Bronchial epithelial cell (primary cell): ENCODE measurements around the gene NFIA. TPM values are rescaled to one million over a fixed set of nuclear protein-coding genes. Genes with fewer than 3 reads are reported as not detected.

ENCODE experiments used
- DNase-seq: peaks from one replicate; pipeline ENCODE4 v3.0.0-alpha.2; 2010; ENCODE audit warnings: low read depth
- FAIRE-seq: peaks from 2 replicates; lab custom pipeline; 2011; peaks lifted over from hg19 to GRCh38; lab: Jason Lieb, UNC
- H3K27me3 ChIP-seq: 2 replicates; pipeline ENCODE4 v1.5.1; 2011; ENCODE audit warnings: low read length; ENCODE audit not compliant: control insufficient read depth, insufficient read depth
- H3K36me3 ChIP-seq: 2 replicates; pipeline ENCODE4 v1.5.1; 2011; ENCODE audit warnings: low read length; ENCODE audit not compliant: control insufficient read depth, insufficient read depth
- H3K4me3 ChIP-seq: 2 replicates; pipeline ENCODE4 v1.5.1; 2011; ENCODE audit warnings: mild to moderate bottlenecking, low read depth, low read length, control low read depth
- CTCF ChIP-seq: IDR thresholded peaks from 2 replicates; pipeline ENCODE4 v1.5.1; 2011; ENCODE audit warnings: mild to moderate bottlenecking, moderate library complexity, low read length, control low read depth, inconsistent platforms; ENCODE audit not compliant: insufficient read depth, severe bottlenecking
- total RNA-seq: library from RNA; depleted of rRNA; stranded (reverse); fragments of >200 nt; gene quantifications from 2 replicates; pipeline ENCODE4 v1.2.1, GENCODE V29; 2014

NFIA gene
- total RNA-seq, 1 donor from 2014 or later: 7.4 TPM

GRCh38 chr1:61506944-61507500 lies 424.7 kb downstream of the NFIA start:
- DNase-seq: no peak
- FAIRE-seq: no peak
- Histone ChIP-seq H3K27me3 (no peaks in the 10 kb centered on the region), H3K4me3 (no peak overlapping the region), H3K36me3 (no peaks in the 10 kb centered on the region)
- no peak for TF ChIP-seq CTCF
